ENCODE results near the gene SGTB. TPM values are rescaled to one million over a fixed set of nuclear protein-coding genes. Genes with fewer than 3 reads are reported as not detected.
A peak's percentile ranks its signal among the peaks of the same experiment; 100 is the strongest.
"Not testable (repeated sequence)": the region's sequence is repeated elsewhere in the genome, so short reads cannot be mapped to it uniquely, and the experiment has no call there.

The SGTB gene
- total and polyA plus RNA-seq, 11 donors: 1.8 to 14.4 (median 6.5) TPM

DNA sequence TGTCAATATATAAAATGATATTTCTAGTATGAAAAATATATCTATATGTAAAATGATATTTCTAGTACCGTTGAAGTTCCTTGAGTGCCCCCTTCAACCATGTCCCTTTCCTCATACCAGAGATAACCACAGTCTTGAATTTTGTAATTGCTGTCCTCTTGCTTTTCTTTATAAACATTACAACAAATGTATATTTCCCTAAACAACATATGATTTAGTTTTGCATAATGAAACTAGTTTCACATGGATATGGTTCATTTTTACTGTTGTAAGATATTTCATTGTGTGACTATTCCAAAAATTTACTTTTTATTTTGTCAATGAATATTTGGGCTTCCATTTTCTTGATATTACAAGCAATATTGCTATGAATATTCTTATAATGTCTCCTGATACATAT is 14.1 kb upstream of the SGTB start:
- Histone ChIP-seq H3K4me3 (no peak overlapping the region), H3K4me1 (peaks cover 0 to 18% (median 0%) of the 10 kb centered on the region in 12 donors), H3K27ac (no peak overlapping the region), H3K36me3 (no peaks in the 10 kb centered on the region), H3K9me3 (no peaks in the 10 kb centered on the region), H3K27me3 (no peaks in the 10 kb centered on the region)
- DNase-seq (no peak), ATAC-seq (no peak)
- intact Hi-C loops (cut with DNase I): no loop called here
- TF ChIP-seq, protein P1, sequence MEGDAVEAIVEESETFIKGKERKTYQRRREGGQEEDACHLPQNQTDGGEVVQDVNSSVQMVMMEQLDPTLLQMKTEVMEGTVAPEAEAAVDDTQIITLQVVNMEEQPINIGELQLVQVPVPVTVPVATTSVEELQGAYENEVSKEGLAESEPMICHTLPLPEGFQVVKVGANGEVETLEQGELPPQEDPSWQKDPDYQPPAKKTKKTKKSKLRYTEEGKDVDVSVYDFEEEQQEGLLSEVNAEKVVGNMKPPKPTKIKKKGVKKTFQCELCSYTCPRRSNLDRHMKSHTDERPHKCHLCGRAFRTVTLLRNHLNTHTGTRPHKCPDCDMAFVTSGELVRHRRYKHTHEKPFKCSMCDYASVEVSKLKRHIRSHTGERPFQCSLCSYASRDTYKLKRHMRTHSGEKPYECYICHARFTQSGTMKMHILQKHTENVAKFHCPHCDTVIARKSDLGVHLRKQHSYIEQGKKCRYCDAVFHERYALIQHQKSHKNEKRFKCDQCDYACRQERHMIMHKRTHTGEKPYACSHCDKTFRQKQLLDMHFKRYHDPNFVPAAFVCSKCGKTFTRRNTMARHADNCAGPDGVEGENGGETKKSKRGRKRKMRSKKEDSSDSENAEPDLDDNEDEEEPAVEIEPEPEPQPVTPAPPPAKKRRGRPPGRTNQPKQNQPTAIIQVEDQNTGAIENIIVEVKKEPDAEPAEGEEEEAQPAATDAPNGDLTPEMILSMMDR (IDR thresholded peaks at IDR 0.05): no peak
- no peak for TF ChIP-seq POLR2A (IDR thresholded peaks at IDR 0.05)
- 64 to 84% (median 74%) methylated on average over 1 of the region's 1 CpG for WGBS, 4 donors

DNA sequence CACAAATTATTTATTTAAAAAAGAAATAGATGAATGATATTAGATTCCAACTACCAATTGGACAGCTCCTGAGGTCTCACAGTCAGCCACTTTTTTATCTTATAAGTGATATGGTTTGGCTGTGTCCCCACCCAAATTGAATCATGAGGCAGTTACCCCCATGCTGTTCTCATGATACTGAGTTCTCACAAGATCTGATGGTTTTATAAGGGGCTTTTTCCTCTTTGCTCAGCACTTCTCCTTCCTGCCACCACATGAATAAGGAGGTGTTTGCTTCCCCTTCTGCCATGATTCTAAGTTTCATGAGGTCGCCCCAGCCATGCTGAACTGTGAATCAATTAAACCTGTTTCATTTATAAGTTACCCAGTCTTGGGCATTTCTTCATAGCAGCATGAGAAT is 13.0 kb upstream of the SGTB start:
- no peak for ATAC-seq
- Histone ChIP-seq H3K4me1 (peaks cover 0 to 29% (median 0%) of the 10 kb centered on the region in 12 donors), H3K4me3 (no peak overlapping the region), H3K9me3 (no peaks in the 10 kb centered on the region), H3K36me3 (no peaks in the 10 kb centered on the region), H3K27ac (peak overlapping the region in 1 of 12 donors; percentile 58), H3K27me3 (no peaks in the 10 kb centered on the region)
- TF ChIP-seq POLR2A (IDR thresholded peaks at IDR 0.05): no peak
- TF ChIP-seq, protein P1 (IDR thresholded peaks at IDR 0.05): no peak
- WGBS, 4 donors: 85 to 94% (median 92%) methylated on average over 1 of the region's 1 CpG
- DNase-seq: no peak
- intact Hi-C loops (cut with DNase I): no loop called here

DNA sequence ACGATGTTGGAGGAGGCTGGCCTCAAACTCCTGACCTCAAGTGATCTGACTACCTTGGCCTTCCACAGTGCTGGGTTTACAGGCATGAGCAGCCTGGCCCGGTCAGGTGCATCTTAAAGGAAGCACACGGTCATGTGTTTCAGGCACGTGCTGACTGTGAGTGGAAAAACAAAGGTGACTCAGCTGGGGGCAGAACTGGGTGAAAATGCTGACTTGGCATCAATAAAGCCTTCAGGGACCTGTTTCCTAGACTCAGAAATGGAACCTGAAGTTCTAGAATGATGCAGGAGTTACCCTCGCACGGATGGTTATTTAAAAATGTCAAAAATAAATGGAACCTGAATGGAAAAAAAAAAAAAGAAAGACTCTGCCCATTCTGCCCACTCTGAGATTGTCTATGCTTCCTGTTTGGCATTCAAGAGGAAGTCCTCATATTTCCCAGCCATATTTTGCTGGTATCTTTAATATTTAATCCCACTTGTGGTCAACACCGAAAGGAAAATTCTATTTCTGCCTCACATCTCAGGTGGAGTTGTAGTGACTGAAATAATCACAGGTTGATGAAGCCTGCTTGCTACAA is 12.4 kb upstream of the SGTB start:
- H3K27ac ChIP-seq: peak overlapping the region in 1 of 12 donors; percentile 58
- DNase-seq; ATAC-seq; H3K4me3 ChIP-seq; H3K27me3 ChIP-seq; intact Hi-C loops (cut with DNase I); H3K36me3 ChIP-seq; H3K9me3 ChIP-seq: not testable (repeated sequence)
- H3K4me1 ChIP-seq: peaks cover 0 to 31% (median 0%) of the 10 kb centered on the region in 12 donors
- 74 to 84% (median 80%) methylated on average over 5 to 7 of the region's 7 CpGs for WGBS, 4 donors

- H3K4me3 ChIP-seq; H3K9me3 ChIP-seq; H3K27me3 ChIP-seq; DNase-seq; H3K36me3 ChIP-seq; intact Hi-C loops (cut with DNase I): not testable (repeated sequence)
- WGBS, 4 donors: 88% methylated on average over 3 of the region's 3 CpGs
- ATAC-seq: peak in 3 of 4 donors; percentile 53 to 77 (median 63)
- H3K4me1 ChIP-seq: peaks cover 0 to 39% (median 0%) of the 10 kb centered on the region in 12 donors
- H3K27ac ChIP-seq: peak overlapping the region in 1 of 12 donors; percentile 84
Observed at GRCh38 chr5:65732046-65732445, 10.1 kb upstream of the SGTB start.

GRCh38 chr5:65730910-65731309 is 9.0 kb upstream of the SGTB start:
- ATAC-seq (peak in 1 of 4 donors; percentile 30), DNase-seq (peak in 1 of 5 donors; percentile 38)
- no peaks in the 10 kb centered on the region for H3K9me3 ChIP-seq
- peak overlapping the region in 1 of 12 donors; percentile 84 for H3K27ac ChIP-seq
- intact Hi-C loops (cut with DNase I): no loop called here
- peaks cover 0 to 41% (median 0%) of the 10 kb centered on the region in 12 donors for H3K4me1 ChIP-seq
- TF ChIP-seq POLR2A (IDR thresholded peaks at IDR 0.05): no peak
- TF ChIP-seq, protein P1 (IDR thresholded peaks at IDR 0.05): no peak
- H3K4me3 ChIP-seq: no peak overlapping the region
- H3K36me3 ChIP-seq: no peaks in the 10 kb centered on the region
- WGBS, 4 donors: 38 to 82% (median 67%) methylated on average over 2 of the region's 2 CpGs
- no peaks in the 10 kb centered on the region for H3K27me3 ChIP-seq
